NK-92 treated with Interleukin-12 subunit alpha and Interleukin-12 subunit beta, amount 100 ng/mL, for 24 hours (cell line): Measurements from ENCODE around the gene CDC14A.
"Not testable (repeated sequence)": the region's sequence is repeated elsewhere in the genome, so short reads cannot be mapped to it uniquely, and the experiment has no call there.

Experiments
- DNase-seq: peaks from one replicate; lab custom pipeline; 2025; lab: John Stamatoyannopoulos, UW

Gene CDC14A

GRCh38 chr1:100404821-100405220 lies 52.5 kb downstream of the CDC14A start:
- DNase-seq: no peak

- DNase-seq: not testable (repeated sequence)
Observed at GRCh38 chr1:100405902-100406301, 53.6 kb downstream of the CDC14A start.

- DNase-seq: not testable (repeated sequence)
Observed at GRCh38 chr1:100407390-100407789, 55.1 kb downstream of the CDC14A start.

- no peak for DNase-seq
Observed at GRCh38 chr1:100411019-100411418, 58.7 kb downstream of the CDC14A start.

GRCh38 chr1:100411574-100411973 lies 59.3 kb downstream of the CDC14A start:
- DNase-seq: no peak

GRCh38 chr1:100413035-100413434 lies 60.7 kb downstream of the CDC14A start:
- DNase-seq: no peak

GRCh38 chr1:100414693-100415497 lies 62.6 kb downstream of the CDC14A start:
- DNase-seq: no peak

- no peak for DNase-seq
Observed at GRCh38 chr1:100415498-100415778, 63.1 kb downstream of the CDC14A start.

- DNase-seq: no peak
Observed at GRCh38 chr1:100419072-100419471, 66.8 kb downstream of the CDC14A start.

GRCh38 chr1:100422065-100422464 lies 69.8 kb downstream of the CDC14A start:
- no peak for DNase-seq

- no peak for DNase-seq
Observed at GRCh38 chr1:100423832-100424337, 71.6 kb downstream of the CDC14A start.

GRCh38 chr1:100428160-100428559 lies 75.9 kb downstream of the CDC14A start:
- no peak for DNase-seq

- DNase-seq: no peak
Observed at GRCh38 chr1:100430325-100430756, 78.0 kb downstream of the CDC14A start.

GRCh38 chr1:100431954-100432353 lies 79.6 kb downstream of the CDC14A start:
- no peak for DNase-seq

GRCh38 chr1:100433563-100433962 lies 81.3 kb downstream of the CDC14A start:
- DNase-seq: no peak

GRCh38 chr1:100434831-100435230 lies 82.5 kb downstream of the CDC14A start:
- DNase-seq: no peak

- DNase-seq: no peak
Observed at GRCh38 chr1:100438375-100438774, 86.1 kb downstream of the CDC14A start.

- no peak for DNase-seq
Observed at GRCh38 chr1:100438789-100439188, 86.5 kb downstream of the CDC14A start.

- no peak for DNase-seq
Observed at GRCh38 chr1:100440075-100440809, 87.9 kb downstream of the CDC14A start.

- DNase-seq: no peak
Observed at GRCh38 chr1:100441146-100441545, 88.8 kb downstream of the CDC14A start.

- no peak for DNase-seq
Observed at GRCh38 chr1:100441651-100442050, 89.3 kb downstream of the CDC14A start.

GRCh38 chr1:100443811-100444571 lies 91.7 kb downstream of the CDC14A start:
- no peak for DNase-seq

GRCh38 chr1:100445565-100445964 lies 93.3 kb downstream of the CDC14A start:
- DNase-seq: no peak
